GM19455 (cell line): ENCODE results near the gene MICA.
"Not testable (repeated sequence)": the region's sequence is repeated elsewhere in the genome, so short reads cannot be mapped to it uniquely, and the experiment has no call there.

ENCODE experiments used
- ATAC-seq: cut with Tn5 transposase; IDR thresholded peaks from one replicate; pipeline ENCODE4 v1.9.1; 2021; ENCODE audit not compliant: unreplicated experiment

Gene MICA

DNA sequence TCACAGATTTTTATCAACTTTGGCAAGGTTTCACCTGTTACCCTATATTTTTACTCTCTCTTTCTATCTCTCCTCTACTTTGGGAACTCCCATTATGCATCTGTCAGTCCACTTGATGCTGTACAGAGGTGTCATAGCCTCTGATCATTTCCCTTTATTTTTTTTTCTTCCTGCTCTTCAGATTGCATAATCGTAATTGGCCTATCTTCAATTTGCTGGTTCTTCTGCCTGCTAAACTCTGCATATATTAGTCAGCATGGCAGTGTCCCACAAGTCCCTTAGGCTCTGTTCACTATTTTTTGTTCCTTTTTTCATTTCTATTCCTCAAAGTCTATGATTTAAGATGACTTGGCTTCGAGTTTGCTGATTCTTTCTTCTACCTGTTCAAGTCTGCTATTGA lies 49.9 kb downstream of the MICA start:
- no peak for ATAC-seq

DNA sequence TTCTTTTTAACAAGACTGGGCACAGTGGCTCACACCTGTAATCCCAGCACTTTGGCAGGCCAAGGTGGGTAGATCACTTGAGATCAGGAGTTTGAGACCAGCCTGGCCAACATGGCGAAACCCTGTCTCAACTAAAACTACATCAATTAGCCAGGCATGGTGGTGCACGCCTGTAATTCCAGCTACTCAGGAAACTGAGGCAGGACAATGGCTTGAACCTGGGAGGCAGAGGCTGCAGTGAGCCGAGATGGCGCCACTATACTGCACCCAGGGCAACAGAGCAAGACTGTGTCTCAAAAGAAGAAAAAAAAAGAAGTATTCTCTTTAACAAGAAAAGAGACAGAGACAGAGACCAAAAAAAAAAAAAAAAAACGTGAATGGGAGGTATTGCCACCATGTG lies 56.5 kb downstream of the MICA start:
- ATAC-seq: not testable (repeated sequence)

DNA sequence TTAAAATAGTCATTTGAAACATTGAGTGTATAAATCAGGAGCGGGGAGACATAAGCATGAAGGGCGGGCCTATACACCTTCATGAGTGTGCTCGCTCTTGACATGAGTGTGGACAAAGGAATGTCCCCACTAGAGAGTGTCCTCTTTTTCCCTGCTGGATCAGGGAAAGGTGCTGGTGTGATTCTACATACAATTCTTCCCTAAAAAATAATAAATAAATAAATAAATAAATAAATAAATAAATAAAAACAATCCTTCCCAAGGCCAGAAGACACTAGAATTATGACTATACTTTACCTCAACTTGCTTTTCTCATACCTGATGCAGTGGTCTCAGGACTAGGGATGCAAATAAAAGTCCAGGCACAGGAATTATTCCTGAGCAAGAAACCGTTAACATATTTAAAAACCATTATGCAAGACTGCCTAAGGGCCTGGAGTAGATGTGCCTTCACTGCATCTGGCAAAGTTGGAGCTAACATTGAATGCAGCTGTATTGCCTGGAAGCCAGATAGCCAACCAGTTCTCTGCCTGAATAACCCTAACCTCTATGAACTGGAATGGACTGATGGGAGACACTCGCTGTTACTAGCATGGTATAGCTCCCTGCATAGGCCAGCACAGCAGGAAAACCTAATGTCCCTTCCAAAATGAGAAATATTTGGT lies 57.1 kb downstream of the MICA start:
- ATAC-seq: no peak

DNA sequence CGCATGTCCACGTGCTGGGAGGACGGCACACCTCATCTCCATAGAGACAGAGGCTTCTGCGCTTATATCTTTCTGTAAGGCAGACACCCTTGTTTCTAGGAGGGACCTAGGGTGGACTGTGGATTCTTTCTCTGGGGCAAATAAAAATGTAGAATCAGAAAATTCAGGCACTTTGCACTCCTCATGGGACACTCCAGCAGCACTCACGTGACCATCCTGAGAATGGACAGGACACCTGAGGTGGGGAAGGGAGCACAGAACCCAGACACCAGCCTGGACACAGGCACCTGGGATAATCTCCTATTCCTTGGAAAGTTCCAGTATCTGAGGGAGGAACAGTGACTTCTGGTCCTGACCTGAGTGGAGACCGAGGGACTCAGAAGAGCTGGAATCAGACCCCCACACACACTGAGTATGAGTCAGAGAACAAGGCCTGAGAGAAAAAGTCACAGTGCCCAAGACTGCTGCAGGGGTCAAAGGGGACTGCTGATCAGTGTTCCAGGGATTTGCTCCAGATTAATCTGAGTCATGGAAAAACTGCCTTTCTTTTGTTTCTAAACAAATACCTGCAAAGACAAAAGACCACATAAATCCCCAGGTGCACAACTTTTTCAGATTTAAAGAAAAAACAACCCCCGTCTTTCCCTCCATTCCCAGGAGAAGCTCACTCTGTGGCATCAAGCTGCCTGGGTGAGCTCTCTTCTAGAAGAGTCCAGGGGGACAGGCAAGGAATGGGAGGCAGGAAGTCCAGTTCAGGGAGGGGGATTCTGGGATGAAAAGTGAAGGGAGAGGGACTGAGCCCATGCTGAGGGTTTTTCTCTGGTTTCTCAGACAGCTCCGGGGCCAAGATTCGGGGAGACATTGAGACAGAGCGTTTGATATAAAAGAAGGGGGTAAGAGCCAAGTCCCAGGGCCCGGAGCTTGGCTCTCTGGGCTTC lies 58.9 kb downstream of the MICA start:
- ATAC-seq: no peak

DNA sequence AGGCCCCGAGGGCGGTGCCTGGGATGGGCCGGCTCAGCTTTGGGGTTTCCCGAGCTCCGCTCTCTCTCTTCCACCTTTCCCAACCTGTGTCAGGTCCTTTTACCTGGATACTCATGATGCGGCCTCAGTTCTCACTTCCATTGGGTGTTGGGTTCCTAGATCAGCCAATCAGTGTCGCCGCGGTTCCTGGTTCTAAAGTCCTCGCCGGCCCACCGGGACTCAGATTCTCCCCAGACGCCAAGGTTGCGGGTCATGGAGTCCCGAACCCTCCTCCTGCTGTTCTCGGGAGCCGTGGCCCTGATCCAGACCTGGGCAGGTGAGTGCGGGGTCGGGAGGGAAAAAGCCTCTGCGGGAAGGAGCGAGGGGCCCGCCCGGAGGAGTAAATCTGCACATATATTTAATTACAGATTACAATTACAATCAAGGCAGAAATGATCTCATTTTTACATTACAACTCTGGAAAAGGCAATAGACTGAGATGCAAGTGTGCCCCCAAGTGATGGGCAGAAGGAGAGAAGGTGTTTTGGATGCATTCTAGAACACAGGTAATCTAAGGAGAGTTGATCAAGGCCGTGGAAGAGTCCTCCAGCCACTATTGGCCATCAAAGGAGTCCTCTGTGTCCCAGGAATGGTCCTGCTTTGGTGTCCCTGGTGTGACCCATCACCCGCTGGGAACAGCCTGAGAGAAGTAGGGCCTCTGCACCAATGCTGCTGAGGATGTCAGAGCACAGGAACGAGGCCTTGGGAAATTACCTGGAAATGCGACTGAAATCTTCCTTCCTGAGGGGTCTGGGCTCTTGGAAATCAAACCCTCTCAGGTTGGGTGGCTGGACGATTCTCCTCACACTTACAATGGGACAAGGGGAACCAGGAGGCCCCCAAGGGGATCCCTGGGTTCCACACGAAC lies 59.8 kb downstream of the MICA start:
- ATAC-seq: peak; percentile 93

DNA sequence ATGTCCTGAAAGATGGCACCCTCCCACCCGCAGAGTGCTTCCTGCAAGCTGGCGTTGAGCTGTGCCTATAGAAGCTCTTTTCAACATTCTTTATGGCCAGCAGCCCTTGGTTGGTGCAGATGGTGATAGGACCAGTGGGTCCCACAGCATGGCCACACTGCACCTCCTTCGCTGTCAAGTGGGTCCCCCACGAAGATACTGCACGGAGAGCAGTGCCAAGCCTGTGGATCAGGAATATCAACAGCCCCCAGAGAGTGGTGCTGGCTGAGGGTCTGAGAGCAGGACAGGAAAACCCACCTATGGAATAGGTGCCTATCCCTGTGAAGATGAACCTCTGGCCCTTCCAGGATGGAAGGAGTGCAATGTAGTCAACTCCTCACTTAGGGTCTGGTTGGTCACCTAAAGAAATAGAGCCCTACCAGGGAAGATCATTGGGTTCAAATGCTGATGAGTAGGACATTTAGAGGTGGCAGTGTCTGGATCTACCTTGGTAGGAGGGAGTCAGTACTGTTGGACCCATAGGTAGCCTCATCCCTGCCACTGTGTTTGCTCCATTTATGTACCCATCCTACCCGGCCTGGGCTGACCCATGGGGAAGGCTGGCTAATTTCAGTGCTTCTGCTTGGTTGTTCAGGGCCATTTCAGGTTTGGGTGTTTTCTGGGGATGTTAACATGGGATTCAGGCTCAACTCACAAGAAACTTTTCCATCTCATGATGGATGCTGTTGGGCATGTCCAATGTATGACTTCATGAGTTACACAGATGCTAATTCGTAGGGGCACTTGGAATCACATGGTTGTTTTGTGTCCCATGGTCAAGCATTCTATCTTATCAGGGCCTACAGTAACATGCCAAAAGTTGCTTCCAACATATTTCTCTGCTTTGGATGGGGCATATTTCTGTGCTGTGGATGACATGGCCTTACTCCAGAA lies 61.1 kb downstream of the MICA start:
- ATAC-seq: no peak
